PC-9 (cell line): ENCODE measurements around the gene DCLK2. TPM values are rescaled to one million over a fixed set of nuclear protein-coding genes. Genes with fewer than 3 reads are reported as not detected.

Source experiments
- BruUV-seq: library from RNA; stranded (reverse); fragments of 400-500 nt; replicated peaks from 2 replicates; lab custom pipeline; 2021; lab: Mats Ljungman, UMichigan
- CTCF ChIA-PET: fragments of 300-600 bp; sonication (Branson Sonifier 250); formaldehyde crosslinking; loops from one replicate; lab custom pipeline; 2022; ENCODE audit warnings: antibody characterized with exemption; lab: Charles Lee
- POLR2A ChIA-PET: fragments of 300-600 bp; sonication (Branson Sonifier 250); formaldehyde crosslinking; loops from one replicate; lab custom pipeline; 2022; ENCODE audit warnings: antibody characterized with exemption; ENCODE audit not compliant: unreplicated experiment; lab: Charles Lee
- DNase-seq, 2 experiments: peaks; one replicate each; pipeline versions ENCODE4 v3.0.0 to v3.0.0-alpha.2; 2015 to 2022; ENCODE audit warnings: mixed read lengths in 1 of 2
- H2AFZ ChIP-seq: fragments of 200-600 bp; sonication (generic); 2 replicates; pipeline ENCODE4 v1.8.1; 2017; ENCODE audit warnings: antibody characterized with exemption
- H3F3A ChIP-seq: fragments of 200-600 bp; sonication (generic); 2 replicates; pipeline ENCODE4 v1.8.1; 2017; ENCODE audit warnings: antibody characterized with exemption, mild to moderate bottlenecking, low read depth; ENCODE audit not compliant: insufficient read depth
- H3K27ac ChIP-seq: fragments of 200-600 bp; sonication (generic); 2 replicates; pipeline ENCODE4 v1.6.1; 2016; ENCODE audit warnings: mixed run types
- H3K27me3 ChIP-seq: fragments of 200-600 bp; sonication (generic); 2 replicates; pipeline ENCODE4 v1.6.1; 2016; ENCODE audit warnings: low read depth, mixed run types; ENCODE audit not compliant: insufficient read depth
- H3K36me3 ChIP-seq: fragments of 200-600 bp; sonication (generic); 2 replicates; pipeline ENCODE4 v1.6.1; 2016; ENCODE audit warnings: low read depth, mixed run types
- H3K4me1 ChIP-seq: fragments of 200-600 bp; sonication (generic); replicated peaks from 2 replicates; pipeline ENCODE4 v1.6.1; 2016; ENCODE audit warnings: mixed run types; ENCODE audit not compliant: insufficient read depth
- H3K4me2 ChIP-seq: fragments of 200-600 bp; sonication (generic); 2 replicates; pipeline ENCODE4 v1.6.1; 2017; ENCODE audit warnings: mixed run types
- H3K4me3 ChIP-seq: fragments of 200-600 bp; sonication (generic); 2 replicates; pipeline ENCODE4 v1.6.1; 2016; ENCODE audit warnings: mixed run types
- H3K79me2 ChIP-seq: fragments of 200-600 bp; sonication (generic); 2 replicates; pipeline ENCODE4 v1.6.1; 2017; ENCODE audit warnings: low read depth, mixed run types
- H3K9me2 ChIP-seq: fragments of 200-600 bp; sonication (generic); 2 replicates; pipeline ENCODE4 v1.8.1; 2017; ENCODE audit warnings: mild to moderate bottlenecking; ENCODE audit not compliant: insufficient read depth
- H3K9me3 ChIP-seq: fragments of 200-600 bp; sonication (generic); 2 replicates; pipeline ENCODE4 v1.8.1; 2016; ENCODE audit warnings: low read depth; ENCODE audit not compliant: insufficient read depth
- H4K20me1 ChIP-seq: fragments of 200-600 bp; sonication (generic); 2 replicates; pipeline ENCODE4 v1.8.1; 2017; ENCODE audit not compliant: insufficient read depth
- CTCF ChIP-seq: fragments of 200-600 bp; sonication (generic); conservative IDR thresholded peaks from 2 replicates; pipeline ENCODE4 v1.6.1; 2017; ENCODE audit warnings: mixed run types, antibody characterized with exemption, mild to moderate bottlenecking, moderate library complexity
- EZH2 ChIP-seq: fragments of 200-600 bp; sonication (generic); IDR thresholded peaks from 2 replicates; pipeline ENCODE4 v1.8.0; 2017; ENCODE audit warnings: antibody characterized with exemption, low read depth
- intact Hi-C: fragments of 100-400 bp; cut with micrococcal nuclease; formaldehyde crosslinking; loops from one replicate; pipeline ENCODE4 v1.10.0; 2022; ENCODE audit not compliant: unreplicated experiment
- total RNA-seq: library from RNA; stranded (reverse); gene quantifications from 2 replicates; pipeline ENCODE4 v1.2.3, GENCODE V29; 2021

The DCLK2 gene
- total RNA-seq, 1 experiment from 2014 or later = 0.41 TPM

DNA sequence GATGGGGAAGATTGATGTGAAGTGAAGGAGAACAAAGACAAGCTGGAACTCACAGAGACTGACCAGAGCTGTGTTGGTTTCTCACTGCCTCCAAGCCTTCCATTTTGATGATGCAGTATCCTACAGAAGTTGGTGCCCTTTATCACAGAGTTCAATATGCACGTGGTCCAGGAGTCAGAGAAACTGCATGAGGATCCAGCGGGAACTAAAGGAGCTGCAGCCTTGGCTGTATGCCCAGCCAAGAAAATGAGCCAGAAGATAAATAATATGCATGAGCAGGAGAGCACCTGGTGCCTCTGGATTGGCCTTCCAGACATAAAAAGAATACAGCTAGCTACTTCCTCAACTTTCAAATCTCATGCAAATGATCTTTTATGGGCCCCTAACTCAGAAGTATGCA is 44.3 kb upstream of the DCLK2 start:
- BruUV-seq = no TSS peak

GRCh38 chr4:150037251-150037856 is 40.9 kb upstream of the DCLK2 start:
- ChIA-PET POLR2A (no interaction called here), CTCF (no interaction called here)
- Histone ChIP-seq H3K27me3 (no peaks in the 10 kb centered on the region), H3K9me3 (no peaks in the 10 kb centered on the region), H3K4me3 (no peak overlapping the region), H3K27ac (no peak overlapping the region), H3K79me2 (no peaks in the 10 kb centered on the region), H3K4me1 (no peaks in the 10 kb centered on the region), H3K4me2 (no peak overlapping the region), H4K20me1 (no peaks in the 10 kb centered on the region), H3F3A (no peaks in the 10 kb centered on the region), H3K36me3 (no peaks in the 10 kb centered on the region), H2AFZ (no peak overlapping the region), H3K9me2 (no peaks in the 10 kb centered on the region)
- intact Hi-C loops = no loop called here
- no TSS peak for BruUV-seq
- TF ChIP-seq EZH2 = no peak
- no peak for TF ChIP-seq CTCF
- DNase-seq = no peak

More for the DNA sequence above, 44.3 kb upstream of the DCLK2 start:
- H4K20me1 ChIP-seq = no peaks in the 10 kb centered on the region
- ChIA-PET POLR2A (no interaction called here), CTCF (no interaction called here)
- H3K27ac ChIP-seq = no peak overlapping the region
- H3K4me1 ChIP-seq = no peaks in the 10 kb centered on the region
- no peak overlapping the region for H3K4me2 ChIP-seq
- no peaks in the 10 kb centered on the region for H3K9me3 ChIP-seq
- H3K36me3 ChIP-seq = no peaks in the 10 kb centered on the region
- intact Hi-C loops = no loop called here
- no peaks in the 10 kb centered on the region for H3F3A ChIP-seq
- no peaks in the 10 kb centered on the region for H3K79me2 ChIP-seq
- H2AFZ ChIP-seq = no peak overlapping the region
- no peaks in the 10 kb centered on the region for H3K9me2 ChIP-seq
- H3K4me3 ChIP-seq = no peak overlapping the region
- no peak for DNase-seq
- TF ChIP-seq CTCF (no peak), EZH2 (no peak)
- no peaks in the 10 kb centered on the region for H3K27me3 ChIP-seq

DNA sequence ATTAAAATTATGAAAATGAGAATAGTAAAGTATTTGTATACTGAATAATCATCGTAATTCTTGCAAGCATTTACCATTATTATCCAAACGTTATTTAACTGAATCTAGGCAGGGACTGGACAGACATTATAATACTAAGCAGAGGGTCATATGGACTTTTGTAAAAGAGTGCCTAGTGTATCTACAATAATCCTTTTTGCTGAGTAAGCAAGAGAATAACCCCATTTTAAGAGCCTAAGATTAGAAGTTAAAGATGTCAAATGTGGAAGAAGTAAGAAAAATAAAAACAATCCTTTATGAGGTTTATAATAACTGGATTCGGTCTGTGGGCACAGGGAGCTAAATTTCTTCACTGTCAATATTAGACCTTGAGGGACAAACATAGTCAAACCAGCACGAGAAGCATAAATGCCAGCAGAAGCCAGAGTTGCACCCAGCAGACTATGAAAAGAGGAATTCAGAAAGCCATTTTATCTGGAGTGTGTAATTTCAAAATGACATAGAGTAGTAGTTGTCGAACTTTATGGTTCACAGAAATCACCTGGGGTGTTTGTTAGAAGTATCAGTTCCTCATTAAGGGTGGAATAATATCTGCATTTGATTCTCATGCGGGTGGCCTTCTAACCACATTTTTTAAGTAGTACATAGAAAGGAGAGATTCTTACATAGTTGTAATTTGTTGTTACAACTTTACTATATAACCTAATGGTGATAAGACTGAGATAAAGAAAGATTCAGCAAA is 39.7 kb upstream of the DCLK2 start:
- H3K27me3 ChIP-seq = no peaks in the 10 kb centered on the region
- no peaks in the 10 kb centered on the region for H3K36me3 ChIP-seq
- H4K20me1 ChIP-seq = no peaks in the 10 kb centered on the region
- no peaks in the 10 kb centered on the region for H3K9me2 ChIP-seq
- H3K79me2 ChIP-seq = no peaks in the 10 kb centered on the region
- TF ChIP-seq CTCF (no peak), EZH2 (no peak)
- H3K4me3 ChIP-seq = no peak overlapping the region
- no peak overlapping the region for H3K4me2 ChIP-seq
- intact Hi-C loops = no loop called here
- ChIA-PET CTCF (no interaction called here), POLR2A (no interaction called here)
- DNase-seq = no peak
- H3K4me1 ChIP-seq = no peaks in the 10 kb centered on the region
- no peaks in the 10 kb centered on the region for H3F3A ChIP-seq
- H3K27ac ChIP-seq = no peak overlapping the region
- no TSS peak for BruUV-seq
- H3K9me3 ChIP-seq = no peaks in the 10 kb centered on the region
- H2AFZ ChIP-seq = no peak overlapping the region
